Panc1 (cell line): Measurements from ENCODE around the gene HBS1L. TPM values are rescaled to one million over a fixed set of nuclear protein-coding genes. Genes with fewer than 3 reads are reported as not detected.

Source experiments
- ATAC-seq: fragments of 200-7000 bp; cut with Tn5 transposase; 2 replicates; pipeline ENCODE4 v1.9.1; 2020; ENCODE audit warnings: mild to moderate bottlenecking, moderate library complexity
- BruUV-seq: library from RNA; stranded (reverse); fragments of 400-500 nt; replicated peaks from 2 replicates; lab custom pipeline; 2021; lab: Mats Ljungman, UMichigan
- CTCF ChIA-PET: fragments of 300-600 bp; sonication (Branson Sonifier 250); formaldehyde crosslinking; loops from one replicate; lab custom pipeline; 2022; ENCODE audit warnings: antibody characterized with exemption; lab: Charles Lee
- POLR2A ChIA-PET: fragments of 300-600 bp; sonication (Branson Sonifier 250); formaldehyde crosslinking; loops from one replicate; lab custom pipeline; 2022; ENCODE audit warnings: antibody characterized with exemption; lab: Charles Lee
- DNase-seq: peaks from one replicate; pipeline ENCODE4 v3.0.0-alpha.2; 2010; ENCODE audit warnings: low read depth, low spot score
- H3K27ac ChIP-seq: 2 replicates; pipeline ENCODE4 v1.5.1; 2011; ENCODE audit warnings: mild to moderate bottlenecking, low read length, inconsistent platforms
- H3K27me3 ChIP-seq: fragments of 200-500 bp; sonication (Bioruptor generic); 2 replicates; pipeline ENCODE4 v1.6.0; 2014; ENCODE audit warnings: low read length, inconsistent platforms; ENCODE audit not compliant: control insufficient read depth, insufficient read depth
- H3K36me3 ChIP-seq: fragments of 200-500 bp; sonication (Bioruptor generic); 2 replicates; pipeline ENCODE4 v1.5.1; 2014; ENCODE audit warnings: inconsistent platforms, mild to moderate bottlenecking, low read length, moderate library complexity; ENCODE audit not compliant: control insufficient read depth, insufficient read depth
- H3K4me1 ChIP-seq: 2 replicates; pipeline ENCODE4 v1.5.1; 2011; ENCODE audit warnings: inconsistent platforms, mild to moderate bottlenecking, low read length, moderate library complexity; ENCODE audit not compliant: control insufficient read depth, insufficient read depth
- H3K4me3 ChIP-seq, 2 experiments: 2 replicates each; pipeline ENCODE4 v1.5.1; 2011 to 2012; ENCODE audit warnings: low read depth in 2 of 2, low read length in 2 of 2, mild to moderate bottlenecking in 2 of 2, inconsistent platforms in 1 of 2, moderate library complexity in 1 of 2
- H3K9me3 ChIP-seq: fragments of 200-500 bp; sonication (Bioruptor generic); 2 replicates; pipeline ENCODE4 v1.5.1; 2014; ENCODE audit warnings: low read depth, mild to moderate bottlenecking, inconsistent platforms, low read length, moderate library complexity; ENCODE audit not compliant: control insufficient read depth, insufficient read depth
- POLR2AphosphoS5 ChIP-seq: IDR thresholded peaks from 2 replicates; pipeline ENCODE4 v1.6.1; 2012; ENCODE audit warnings: mild to moderate bottlenecking, low read depth, low read length, moderate library complexity
- SIN3A ChIP-seq: IDR thresholded peaks from 2 replicates; pipeline ENCODE4 v1.6.1; 2012; ENCODE audit warnings: low read depth, mild to moderate bottlenecking, low read length, moderate library complexity, borderline replicate concordance; ENCODE audit not compliant: insufficient read depth
- TCF7L2 ChIP-seq: IDR thresholded peaks from 2 replicates; pipeline ENCODE4 v1.6.1; 2011; ENCODE audit warnings: mild to moderate bottlenecking, low read depth, low read length, inconsistent platforms
- in situ Hi-C: cut with HindIII; loops from 2 replicates; pipeline ENCODE4 v1.10.0; 2016; ENCODE audit warnings: low sequenced_read_pairs, low pct_unique_long_range_greater_than_20kb
- intact Hi-C: fragments of 100-400 bp; cut with micrococcal nuclease; formaldehyde crosslinking; loops from one replicate; pipeline ENCODE4 v1.10.0; 2022; ENCODE audit not compliant: unreplicated experiment
- total RNA-seq: library from RNA; stranded (reverse); gene quantifications from one replicate; pipeline ENCODE4 v1.2.1, GENCODE V29; 2021; ENCODE audit not compliant: unreplicated experiment
- TF ChIP-seq, protein P1 (sequence below), 2 experiments: IDR thresholded peaks; 2 replicates each; pipeline ENCODE4 v1.6.1; 2011 to 2012; ENCODE audit warnings: low read depth in 2 of 2, control low read depth in 1 of 2, low read length in 1 of 2, mild to moderate bottlenecking in 1 of 2, moderate library complexity in 1 of 2; ENCODE audit not compliant: insufficient read depth in 1 of 2
- TF ChIP-seq, protein P2 (sequence below): fragments of 450-650 bp; IDR thresholded peaks from 2 replicates; pipeline ENCODE4 v1.5.1; 2017; ENCODE audit warnings: mild to moderate bottlenecking

The HBS1L gene
- total RNA-seq, 1 experiment from 2014 or later = 79.2 TPM

DNA sequence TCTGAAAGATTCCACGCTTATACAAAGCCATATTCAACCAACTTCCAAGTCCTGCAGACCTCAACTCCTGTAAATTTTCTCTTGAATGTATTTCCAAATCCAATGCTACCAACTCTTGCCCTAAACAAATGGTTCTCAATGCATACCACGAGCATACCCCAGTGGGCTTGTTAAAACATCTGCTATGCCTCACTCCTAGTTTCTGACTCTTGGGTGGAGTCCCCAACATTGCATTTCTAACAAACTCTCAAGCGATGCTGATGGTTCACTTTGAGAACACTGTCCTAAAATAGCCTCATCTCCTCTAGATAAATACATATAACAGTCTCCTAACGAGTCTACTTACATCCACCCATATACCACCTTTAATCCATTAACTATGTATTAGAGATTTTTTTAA is 7.3 kb downstream of the HBS1L start:
- DNase-seq = no peak
- in situ Hi-C loops = no loop called here
- intact Hi-C loops = no loop called here
- Histone ChIP-seq H3K27ac (no peak overlapping the region), H3K4me3 (no peak overlapping the region), H3K36me3 (peaks cover 8% of the 10 kb centered on the region; the same call in 1 of the 2 replicates), H3K27me3 (no peaks in the 10 kb centered on the region), H3K9me3 (no peaks in the 10 kb centered on the region), H3K4me1 (peaks cover 3% of the 10 kb centered on the region; the same call in 1 of the 2 replicates)
- TF ChIP-seq SIN3A (no peak), POLR2AphosphoS5 (no peak), TCF7L2 (no peak)
- TF ChIP-seq, protein P1, sequence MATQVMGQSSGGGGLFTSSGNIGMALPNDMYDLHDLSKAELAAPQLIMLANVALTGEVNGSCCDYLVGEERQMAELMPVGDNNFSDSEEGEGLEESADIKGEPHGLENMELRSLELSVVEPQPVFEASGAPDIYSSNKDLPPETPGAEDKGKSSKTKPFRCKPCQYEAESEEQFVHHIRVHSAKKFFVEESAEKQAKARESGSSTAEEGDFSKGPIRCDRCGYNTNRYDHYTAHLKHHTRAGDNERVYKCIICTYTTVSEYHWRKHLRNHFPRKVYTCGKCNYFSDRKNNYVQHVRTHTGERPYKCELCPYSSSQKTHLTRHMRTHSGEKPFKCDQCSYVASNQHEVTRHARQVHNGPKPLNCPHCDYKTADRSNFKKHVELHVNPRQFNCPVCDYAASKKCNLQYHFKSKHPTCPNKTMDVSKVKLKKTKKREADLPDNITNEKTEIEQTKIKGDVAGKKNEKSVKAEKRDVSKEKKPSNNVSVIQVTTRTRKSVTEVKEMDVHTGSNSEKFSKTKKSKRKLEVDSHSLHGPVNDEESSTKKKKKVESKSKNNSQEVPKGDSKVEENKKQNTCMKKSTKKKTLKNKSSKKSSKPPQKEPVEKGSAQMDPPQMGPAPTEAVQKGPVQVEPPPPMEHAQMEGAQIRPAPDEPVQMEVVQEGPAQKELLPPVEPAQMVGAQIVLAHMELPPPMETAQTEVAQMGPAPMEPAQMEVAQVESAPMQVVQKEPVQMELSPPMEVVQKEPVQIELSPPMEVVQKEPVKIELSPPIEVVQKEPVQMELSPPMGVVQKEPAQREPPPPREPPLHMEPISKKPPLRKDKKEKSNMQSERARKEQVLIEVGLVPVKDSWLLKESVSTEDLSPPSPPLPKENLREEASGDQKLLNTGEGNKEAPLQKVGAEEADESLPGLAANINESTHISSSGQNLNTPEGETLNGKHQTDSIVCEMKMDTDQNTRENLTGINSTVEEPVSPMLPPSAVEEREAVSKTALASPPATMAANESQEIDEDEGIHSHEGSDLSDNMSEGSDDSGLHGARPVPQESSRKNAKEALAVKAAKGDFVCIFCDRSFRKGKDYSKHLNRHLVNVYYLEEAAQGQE (IDR thresholded peaks at IDR 0.05; ENCODE audit: insufficient read depth in 1 of 2, low read depth in 2 of 2, low read length in 1 of 2) = no peak
- TF ChIP-seq, protein P2, sequence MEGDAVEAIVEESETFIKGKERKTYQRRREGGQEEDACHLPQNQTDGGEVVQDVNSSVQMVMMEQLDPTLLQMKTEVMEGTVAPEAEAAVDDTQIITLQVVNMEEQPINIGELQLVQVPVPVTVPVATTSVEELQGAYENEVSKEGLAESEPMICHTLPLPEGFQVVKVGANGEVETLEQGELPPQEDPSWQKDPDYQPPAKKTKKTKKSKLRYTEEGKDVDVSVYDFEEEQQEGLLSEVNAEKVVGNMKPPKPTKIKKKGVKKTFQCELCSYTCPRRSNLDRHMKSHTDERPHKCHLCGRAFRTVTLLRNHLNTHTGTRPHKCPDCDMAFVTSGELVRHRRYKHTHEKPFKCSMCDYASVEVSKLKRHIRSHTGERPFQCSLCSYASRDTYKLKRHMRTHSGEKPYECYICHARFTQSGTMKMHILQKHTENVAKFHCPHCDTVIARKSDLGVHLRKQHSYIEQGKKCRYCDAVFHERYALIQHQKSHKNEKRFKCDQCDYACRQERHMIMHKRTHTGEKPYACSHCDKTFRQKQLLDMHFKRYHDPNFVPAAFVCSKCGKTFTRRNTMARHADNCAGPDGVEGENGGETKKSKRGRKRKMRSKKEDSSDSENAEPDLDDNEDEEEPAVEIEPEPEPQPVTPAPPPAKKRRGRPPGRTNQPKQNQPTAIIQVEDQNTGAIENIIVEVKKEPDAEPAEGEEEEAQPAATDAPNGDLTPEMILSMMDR = no peak
- CTCF ChIA-PET = no interaction called here
- no TSS peak for BruUV-seq
- POLR2A ChIA-PET = no interaction called here
- no peak for ATAC-seq

DNA sequence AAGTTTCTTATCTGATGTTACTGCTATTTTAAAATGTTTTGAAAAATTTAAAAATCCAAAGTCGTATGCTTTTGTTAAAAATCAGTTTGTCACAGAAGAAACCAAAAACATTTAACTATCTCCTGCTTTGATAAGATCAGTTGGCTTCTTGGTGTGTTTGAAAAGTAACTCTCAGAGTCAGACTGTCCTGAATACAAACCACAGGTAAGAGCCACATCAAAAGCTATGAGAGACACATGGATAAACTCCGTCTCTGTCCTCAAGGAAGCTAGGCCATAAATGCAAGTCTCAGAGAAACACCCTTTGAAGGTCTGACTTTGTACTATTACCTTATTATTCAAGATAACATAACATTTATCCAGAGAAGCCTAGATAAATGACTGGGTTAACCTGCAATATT is 7.7 kb downstream of the HBS1L start:
- H3K36me3 ChIP-seq = peaks cover 11% of the 10 kb centered on the region; the same call in 1 of the 2 replicates
- in situ Hi-C loops = no loop called here
- no peak overlapping the region for H3K27ac ChIP-seq
- H3K4me1 ChIP-seq = no peaks in the 10 kb centered on the region; the same call in 1 of the 2 replicates
- TF ChIP-seq, protein P1 (IDR thresholded peaks at IDR 0.05; ENCODE audit: insufficient read depth in 1 of 2, low read depth in 2 of 2, low read length in 1 of 2) = no peak
- no TSS peak for BruUV-seq
- ATAC-seq (no peak), DNase-seq (no peak)
- intact Hi-C loops = no loop called here
- no peaks in the 10 kb centered on the region for H3K27me3 ChIP-seq
- CTCF ChIA-PET = no interaction called here
- POLR2A ChIA-PET = interaction anchor here (1.5 kb wide), 1 partner anchor 8 kb away, joined by 5 read pairs; the partner anchor contains the start of gene HBS1L
- no peaks in the 10 kb centered on the region for H3K9me3 ChIP-seq
- no peak overlapping the region for H3K4me3 ChIP-seq
